ENCODE data around the gene AKAP6. TPM values are rescaled to one million over a fixed set of nuclear protein-coding genes. Genes with fewer than 3 reads are reported as not detected.

AKAP6 gene
- total RNA-seq, 1 experiment from 2014 or later = 1.9 TPM

GRCh38 chr14:32688941-32689340, 359.8 kb downstream of the AKAP6 start:
- Histone ChIP-seq H3K4me2 (ENCODE audit: low read length) (no peak overlapping the region), H3K36me3 (ENCODE audit: control insufficient read depth in 1 of 2, insufficient read depth in 2 of 2, low read length in 2 of 2) (no peaks in the 10 kb centered on the region), H4K20me1 (ENCODE audit: insufficient read depth) (no peaks in the 10 kb centered on the region), H3K27me3 (ENCODE audit: insufficient read depth, low read length) (no peaks in the 10 kb centered on the region), H3K9ac (ENCODE audit: low read length) (no peak overlapping the region), H3K9me2 (ENCODE audit: insufficient read depth) (no peaks in the 10 kb centered on the region), H3K79me2 (ENCODE audit: insufficient read depth, low read length) (no peaks in the 10 kb centered on the region), H3K9me3 (ENCODE audit: control insufficient read depth in 1 of 2, insufficient read depth in 1 of 2, low read depth in 1 of 2, low read length in 2 of 2) (no peaks in the 10 kb centered on the region), H3K4me3 (replicated peaks in 1 of 2; ENCODE audit: low read depth in 1 of 2, low read length in 2 of 2) (no peak overlapping the region), H2AFZ (ENCODE audit: low read depth, low read length, poor library complexity, severe bottlenecking) (no peak overlapping the region), H3K4me1 (ENCODE audit: control insufficient read depth in 1 of 2, insufficient read depth in 2 of 2, low read length in 2 of 2) (no peaks in the 10 kb centered on the region), H3K27ac (ENCODE audit: low read depth, low read length) (no peak overlapping the region)
- DNase-seq (ENCODE audit: low read depth, low spot score) (no peak), ATAC-seq (no peak)
- intact Hi-C loops (cut with micrococcal nuclease) = no loop called here
- no TSS peak for BruUV-seq (replicated peaks)
- RAD21 ChIA-PET (ENCODE audit: low non-redundant PET in 1 of 2, low total read pairs in 2 of 2, uncharacterized antibody in 2 of 2, unreplicated experiment in 2 of 2) = no interaction called here
- no peak for TF ChIP-seq ELF1 (IDR thresholded peaks at IDR 0.05; ENCODE audit: borderline replicate concordance, low read depth)
- no peak for TF ChIP-seq MAX (IDR thresholded peaks at IDR 0.05)
- no peak for TF ChIP-seq EZH2 (IDR thresholded peaks at IDR 0.05)
- no peak for TF ChIP-seq FOSL1 (IDR thresholded peaks at IDR 0.05; ENCODE audit: low read depth)
- no peak for TF ChIP-seq ZNF274 (IDR thresholded peaks at IDR 0.05; ENCODE audit: low read depth, low read length)
- TF ChIP-seq REST (IDR thresholded peaks at IDR 0.05; ENCODE audit: low read depth) = no peak
- no peak for TF ChIP-seq RAD21 (IDR thresholded peaks at IDR 0.05; ENCODE audit: low read depth)
- TF ChIP-seq ZFX (IDR thresholded peaks at IDR 0.05) = no peak
- no peak for TF ChIP-seq CTCF (IDR thresholded peaks at IDR 0.05 in 2 of 3, conservative IDR thresholded peaks at IDR 0.05 in 1 of 3; ENCODE audit: borderline replicate concordance in 1 of 3, insufficient read depth in 1 of 3, low read depth in 2 of 3, low read length in 2 of 3)
- TF ChIP-seq SRF (IDR thresholded peaks at IDR 0.05; ENCODE audit: low read depth) = no peak
- TF ChIP-seq TCF7L2 (IDR thresholded peaks at IDR 0.05; ENCODE audit: borderline replicate concordance, extremely low read depth, insufficient read depth, insufficient read length) = no peak
- no peak for TF ChIP-seq JUND (IDR thresholded peaks at IDR 0.05)
- no peak for TF ChIP-seq SIN3A (IDR thresholded peaks at IDR 0.05; ENCODE audit: low read depth)
- TF ChIP-seq POLR2AphosphoS5 (IDR thresholded peaks at IDR 0.05; ENCODE audit: low read depth, low read length) = no peak
- TF ChIP-seq CBX3 (IDR thresholded peaks at IDR 0.05; ENCODE audit: low read depth) = no peak
- TF ChIP-seq EGR1 (IDR thresholded peaks at IDR 0.05; ENCODE audit: low read depth) = no peak
- TF ChIP-seq YY1 (IDR thresholded peaks at IDR 0.05; ENCODE audit: extremely low read depth, insufficient replicate concordance, low read depth, low read length) = no peak
- TF ChIP-seq CEBPB (IDR thresholded peaks at IDR 0.05; ENCODE audit: low read depth) = no peak
- CTCF ChIA-PET = no interaction called here
- POLR2A ChIA-PET = no interaction called here
